Measurements from ENCODE around the gene SAV1. TPM values are rescaled to one million over a fixed set of nuclear protein-coding genes. Genes with fewer than 3 reads are reported as not detected.
A peak's percentile ranks its signal among the peaks of the same experiment; 100 is the strongest.

SAV1 gene
- total and polyA plus RNA-seq, 10 of the 15 experiments (the other 5 are each of a cell fraction or from before 2014, with no cell fraction given) = 10.1 to 29.1 (median 20.4) TPM

GRCh38 chr14:50599700-50600444, 68.2 kb downstream of the SAV1 start (continued):
- 0 out of 2 replicates have a peak, but pooled peaks have one; percentile 35 for TF ChIP-seq MLLT1 (IDR thresholded peaks at IDR 0.05)
- no peak for TF ChIP-seq KLF5 (IDR thresholded peaks at IDR 0.05; ENCODE audit: partially characterized antibody)
- TF ChIP-seq SMAD1 (IDR thresholded peaks at IDR 0.05; ENCODE audit: low read depth, partially characterized antibody) = no peak
- TF ChIP-seq RAD21 (IDR thresholded peaks at IDR 0.05; ENCODE audit: insufficient read depth, low read depth, low read length) = peak; percentile 79
- TF ChIP-seq YBX1 (IDR thresholded peaks at IDR 0.05) = no peak
- TF ChIP-seq CUX1 (IDR thresholded peaks at IDR 0.05; ENCODE audit: insufficient replicate concordance, low read depth, low read length) = peak; percentile 63
- 0 out of 2 replicates have a peak, but pooled peaks have one; percentile 4 for TF ChIP-seq ZNF384 (IDR thresholded peaks at IDR 0.05; ENCODE audit: borderline replicate concordance, low read depth, low read length)
- no peak for TF ChIP-seq PAX5 (IDR thresholded peaks at IDR 0.05; ENCODE audit: borderline replicate concordance, low read depth, low read length)
- no peak for TF ChIP-seq BCL3 (IDR thresholded peaks at IDR 0.05; ENCODE audit: borderline replicate concordance, insufficient read depth, low read depth, low read length, poor library complexity, severe bottlenecking)
- no peak for TF ChIP-seq HCFC1 (IDR thresholded peaks at IDR 0.05; ENCODE audit: low read length)
- TF ChIP-seq SMC3 (IDR thresholded peaks at IDR 0.05; ENCODE audit: borderline replicate concordance, low read length) = peak; percentile 80
- no peak for TF ChIP-seq ZNF217 (IDR thresholded peaks at IDR 0.05)
- no peak for TF ChIP-seq POLR2AphosphoS5 (IDR thresholded peaks at IDR 0.05; ENCODE audit: low read length)
- TF ChIP-seq MYB (IDR thresholded peaks at IDR 0.05; ENCODE audit: borderline replicate concordance, low read depth, low read length) = no peak

All from GM12878 (cell line).